SH-SY5Y (cell line): ENCODE data around the gene TNFRSF9.

Experiments
- GATA2 ChIP-seq: IDR thresholded peaks from 2 replicates; pipeline ENCODE4 v1.6.1; 2011; ENCODE audit warnings: mild to moderate bottlenecking, low read depth, low read length
- GATA3 ChIP-seq: IDR thresholded peaks from 2 replicates; pipeline ENCODE4 v1.6.1; 2011; ENCODE audit warnings: low read depth, mild to moderate bottlenecking, low read length, moderate library complexity

- TF ChIP-seq GATA2: no peak
- no peak for TF ChIP-seq GATA3
Measured at GRCh38 chr1:7931446-7931812, 9.2 kb downstream of the TNFRSF9 start.
